Embryonic facial prominence (tissue), 1 donor: ENCODE data around the gene WDR44.
"Not testable (repeated sequence)": the region's sequence is repeated elsewhere in the genome, so short reads cannot be mapped to it uniquely, and the experiment has no call there.

Experiments
- DNase-seq: peaks from one replicate; pipeline ENCODE4 v3.0.0-alpha.2; 2016; ENCODE audit errors: extremely low spot score

WDR44 gene, protein sequence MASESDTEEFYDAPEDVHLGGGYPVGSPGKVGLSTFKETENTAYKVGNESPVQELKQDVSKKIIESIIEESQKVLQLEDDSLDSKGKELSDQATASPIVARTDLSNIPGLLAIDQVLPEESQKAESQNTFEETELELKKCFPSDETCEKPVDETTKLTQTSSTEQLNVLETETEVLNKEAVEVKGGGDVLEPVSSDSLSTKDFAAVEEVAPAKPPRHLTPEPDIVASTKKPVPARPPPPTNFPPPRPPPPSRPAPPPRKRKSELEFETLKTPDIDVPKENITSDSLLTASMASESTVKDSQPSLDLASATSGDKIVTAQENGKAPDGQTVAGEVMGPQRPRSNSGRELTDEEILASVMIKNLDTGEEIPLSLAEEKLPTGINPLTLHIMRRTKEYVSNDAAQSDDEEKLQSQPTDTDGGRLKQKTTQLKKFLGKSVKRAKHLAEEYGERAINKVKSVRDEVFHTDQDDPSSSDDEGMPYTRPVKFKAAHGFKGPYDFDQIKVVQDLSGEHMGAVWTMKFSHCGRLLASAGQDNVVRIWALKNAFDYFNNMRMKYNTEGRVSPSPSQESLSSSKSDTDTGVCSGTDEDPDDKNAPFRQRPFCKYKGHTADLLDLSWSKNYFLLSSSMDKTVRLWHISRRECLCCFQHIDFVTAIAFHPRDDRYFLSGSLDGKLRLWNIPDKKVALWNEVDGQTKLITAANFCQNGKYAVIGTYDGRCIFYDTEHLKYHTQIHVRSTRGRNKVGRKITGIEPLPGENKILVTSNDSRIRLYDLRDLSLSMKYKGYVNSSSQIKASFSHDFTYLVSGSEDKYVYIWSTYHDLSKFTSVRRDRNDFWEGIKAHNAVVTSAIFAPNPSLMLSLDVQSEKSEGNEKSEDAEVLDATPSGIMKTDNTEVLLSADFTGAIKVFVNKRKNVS

DNA sequence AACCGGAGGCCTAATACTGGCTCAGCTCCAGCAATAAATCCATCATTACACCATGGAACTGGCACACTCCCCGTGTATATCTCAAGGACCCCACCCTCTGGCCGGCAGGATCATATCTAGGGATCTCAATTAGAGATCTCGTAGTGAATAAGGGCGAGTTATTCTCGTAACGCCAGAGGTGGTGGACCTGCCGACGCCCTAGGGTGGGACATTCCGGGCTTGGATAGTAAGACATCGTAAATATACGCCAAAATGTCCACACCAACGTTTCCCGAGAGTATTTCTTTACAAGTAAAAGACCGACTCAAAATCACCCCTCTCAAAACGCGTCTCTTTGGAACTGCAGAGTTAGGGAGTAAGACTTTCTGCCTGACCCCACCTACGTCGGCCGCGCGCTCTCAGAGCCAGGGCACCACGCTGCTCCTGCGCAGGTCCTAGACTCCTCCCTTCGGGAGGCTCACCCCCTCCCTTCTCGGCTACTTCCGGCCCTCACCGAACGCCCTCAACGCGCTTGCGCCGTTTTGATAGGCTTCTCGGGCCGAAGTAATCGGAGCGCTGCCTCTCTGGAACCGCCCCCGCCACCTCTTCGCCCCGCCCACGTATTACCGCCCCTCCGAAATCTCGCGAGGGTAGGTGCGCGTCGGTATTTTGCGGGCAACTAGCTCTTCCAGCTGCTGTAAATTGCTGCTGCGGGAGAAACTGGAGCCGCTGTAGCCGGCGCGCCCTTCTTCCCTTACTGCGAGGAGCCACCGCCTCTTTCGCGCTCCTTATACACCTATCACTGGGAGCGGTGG is at the start of gene WDR44:
WDR44 (plus strand) TSS at position 643 of the 794 bp plus-strand sequence. CDS start 398 bp downstream, outside the sequence.
- peak; percentile 91 for DNase-seq

DNA sequence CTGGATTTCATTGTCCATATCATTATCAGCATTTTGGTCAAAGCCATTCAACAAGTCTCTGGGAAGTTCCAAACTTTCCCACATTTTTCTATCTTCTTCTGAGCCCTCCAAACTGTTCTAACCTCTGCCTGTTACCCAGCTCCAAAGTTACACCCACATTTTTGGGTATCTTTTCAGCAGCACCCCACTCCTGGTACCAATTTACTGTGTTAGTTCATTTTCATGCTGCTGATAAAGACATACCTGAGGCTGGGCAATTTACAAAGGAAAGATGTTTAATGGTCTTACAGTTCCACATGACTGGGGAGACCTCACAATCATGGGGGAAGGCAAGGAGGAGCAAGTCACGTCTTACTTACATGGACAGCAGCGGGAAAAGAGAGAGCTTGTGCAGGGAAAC is 40.1 kb upstream of the WDR44 start:
- not testable (repeated sequence) for DNase-seq

DNA sequence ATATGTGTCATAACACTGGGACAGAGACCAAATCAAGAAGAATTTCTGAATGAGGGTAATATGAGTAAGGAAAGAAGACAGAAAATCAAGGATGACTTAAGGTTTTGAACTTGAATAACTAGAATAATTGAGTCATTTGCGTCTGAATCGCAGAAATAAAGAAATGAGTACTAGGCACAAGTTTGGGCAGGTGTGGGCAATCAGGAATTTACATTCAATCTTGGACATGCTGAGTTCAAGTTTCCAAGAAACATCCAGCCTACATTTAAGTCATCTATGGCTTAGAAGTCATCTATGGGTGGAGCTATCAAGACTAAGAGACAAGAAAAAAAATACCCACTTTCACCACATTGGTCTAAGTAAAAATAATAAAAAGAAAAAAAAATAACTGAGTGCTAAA is 30.4 kb upstream of the WDR44 start:
- DNase-seq, result no peak

DNA sequence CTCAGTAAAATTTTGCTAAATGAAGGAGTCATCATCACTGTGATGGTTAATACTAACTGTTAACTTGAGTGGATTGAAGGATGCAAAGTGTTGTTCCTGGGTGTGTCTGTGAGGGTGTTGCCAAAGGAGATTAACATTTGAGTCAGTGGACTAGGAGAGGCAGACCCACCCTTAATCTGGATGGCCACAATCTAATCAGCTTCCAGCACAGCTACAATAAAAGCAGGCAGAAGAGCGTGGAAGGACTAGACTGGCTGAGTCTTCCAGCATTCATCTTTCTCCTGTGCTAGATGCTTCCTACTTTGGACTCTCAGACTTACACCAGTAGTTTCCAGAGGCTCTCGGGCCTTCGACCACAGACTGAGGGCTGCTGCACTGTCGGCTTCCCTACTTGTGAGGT is 21.3 kb upstream of the WDR44 start:
- no peak for DNase-seq

DNA sequence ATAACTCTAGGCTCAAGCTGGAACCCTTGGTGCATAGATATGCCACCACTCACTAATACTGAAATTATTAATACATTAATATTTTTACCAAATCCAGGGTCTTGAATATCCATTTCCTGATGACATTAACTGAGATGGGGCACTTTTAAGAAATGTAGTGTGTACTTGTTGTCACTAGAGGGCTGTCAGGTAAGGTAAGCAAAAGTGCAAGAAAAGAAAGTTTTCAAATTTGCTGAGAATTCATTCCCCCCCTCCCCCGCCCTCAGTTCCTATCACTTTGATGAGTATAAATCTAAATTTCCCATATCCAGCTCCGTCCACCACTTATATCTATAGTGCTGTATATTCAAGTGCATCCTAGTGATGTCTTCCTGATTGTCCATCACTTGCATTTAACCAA is 20.5 kb upstream of the WDR44 start:
- DNase-seq, result no peak

DNA sequence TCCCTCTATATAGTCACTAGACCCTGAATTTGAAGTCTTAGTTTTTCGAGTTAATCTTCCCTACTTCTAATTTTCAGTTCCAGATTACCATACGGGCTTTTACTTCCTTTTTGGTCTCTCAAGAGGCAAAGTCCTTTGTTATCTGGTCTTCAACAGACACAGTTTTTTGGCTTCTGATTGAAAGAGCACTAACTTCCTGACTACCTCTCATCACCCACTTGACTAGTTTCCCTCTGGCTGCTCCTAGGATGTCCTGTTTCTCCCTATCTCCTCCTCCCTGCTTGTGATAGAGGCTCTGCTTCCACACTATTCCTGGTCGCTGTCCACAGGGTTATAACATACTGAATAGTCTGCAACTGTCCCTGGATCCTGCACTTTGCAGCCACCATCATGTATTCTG is 16.7 kb upstream of the WDR44 start:
- DNase-seq, result no peak

DNA sequence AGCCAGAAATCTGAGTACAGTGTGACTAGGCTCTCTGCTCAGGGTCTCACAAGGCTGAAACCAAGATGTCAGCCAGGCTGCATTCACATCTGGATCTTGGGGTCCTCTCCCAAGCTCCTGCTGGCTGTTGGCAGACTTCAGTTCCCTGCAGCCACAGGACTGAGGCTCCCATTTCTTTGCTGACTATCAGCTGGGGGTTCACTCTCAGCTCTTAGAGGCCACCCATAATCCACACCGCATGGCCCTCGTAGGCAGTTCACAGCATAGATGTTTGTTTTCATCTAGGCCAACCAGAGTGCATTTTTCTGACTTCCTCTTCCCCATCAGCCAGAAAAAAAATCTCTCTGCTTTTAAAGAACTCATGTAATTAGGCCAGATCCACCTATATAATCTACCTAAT is 8.2 kb upstream of the WDR44 start:
- no peak for DNase-seq

DNA sequence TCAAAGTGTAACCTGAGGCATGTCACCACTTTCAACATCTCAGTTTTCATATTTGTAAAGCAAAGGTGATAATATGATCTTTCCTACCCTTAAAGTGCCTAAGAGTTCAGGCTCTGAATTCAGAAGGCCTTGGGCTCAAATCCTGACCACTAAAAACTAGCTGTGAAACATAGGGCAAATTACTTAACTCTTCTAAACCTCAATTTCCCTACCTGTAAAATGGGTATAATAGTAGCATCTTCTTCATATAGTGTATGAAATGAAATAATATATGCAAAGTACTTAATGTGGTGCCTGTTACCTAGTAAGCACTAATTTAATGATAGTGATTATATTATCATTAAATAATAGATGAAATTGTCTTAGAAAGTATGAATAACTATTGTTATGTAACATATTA is 7.0 kb upstream of the WDR44 start:
- no peak for DNase-seq

DNA sequence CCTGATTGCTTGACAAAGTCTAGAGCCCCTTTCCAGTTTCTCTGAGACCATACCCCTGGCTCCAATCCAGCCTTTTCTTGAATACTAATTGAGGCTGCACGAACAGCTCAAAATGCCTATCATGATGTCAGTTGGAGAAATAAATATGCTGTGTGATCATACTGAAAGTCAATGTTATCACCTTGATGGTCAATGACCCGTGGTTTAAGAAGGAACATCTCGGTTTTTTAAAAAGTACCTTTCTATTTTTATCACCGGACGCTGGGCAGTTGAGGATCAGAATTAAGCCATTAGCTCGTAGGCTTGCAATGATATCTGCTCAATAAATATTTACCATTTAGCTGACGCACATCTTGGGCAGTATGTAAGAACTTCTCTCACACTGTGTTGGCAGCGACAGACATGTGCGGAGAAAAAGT is 852 bp upstream of the WDR44 start:
- no peak for DNase-seq

DNA sequence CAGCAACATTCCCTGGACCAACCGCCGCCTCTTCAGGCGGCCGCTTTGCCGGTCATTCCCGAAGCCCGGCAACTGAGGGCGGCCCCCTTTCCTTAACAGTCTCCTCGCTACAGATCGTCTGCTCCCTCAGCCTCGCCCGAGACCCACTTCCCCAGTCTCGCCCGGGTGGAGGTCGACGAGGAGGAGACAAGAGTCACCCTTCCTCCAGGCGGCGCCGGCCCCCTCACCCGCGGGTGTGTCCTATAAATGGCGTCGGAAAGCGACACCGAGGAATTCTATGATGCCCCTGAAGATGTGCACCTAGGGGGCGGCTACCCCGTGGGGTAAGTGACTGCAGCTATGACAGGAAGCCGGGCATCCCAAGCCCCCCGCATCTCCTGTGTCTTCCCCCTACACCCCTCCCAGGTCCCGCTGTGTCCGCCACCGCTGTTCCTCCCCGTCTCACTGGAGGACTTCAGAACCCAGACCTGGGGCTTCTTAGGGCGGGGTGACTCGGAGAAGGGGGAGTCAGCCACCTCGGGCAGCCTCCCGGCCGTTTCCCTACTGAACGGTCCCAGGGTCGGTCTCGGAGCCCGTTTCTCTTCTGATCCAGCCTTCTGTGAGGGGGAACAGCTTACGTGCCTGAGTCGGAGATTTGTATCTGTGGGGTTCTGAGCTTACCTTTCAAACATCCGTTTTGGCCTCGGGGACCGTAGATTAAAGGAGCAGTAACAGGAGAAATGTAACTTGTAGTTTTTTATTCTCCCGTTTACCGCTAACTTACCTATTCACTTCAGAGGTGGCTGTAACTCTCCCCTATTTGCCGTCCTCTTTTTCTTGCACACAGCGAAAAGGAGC is 570 bp downstream of the WDR44 start:
- DNase-seq, result no peak

DNA sequence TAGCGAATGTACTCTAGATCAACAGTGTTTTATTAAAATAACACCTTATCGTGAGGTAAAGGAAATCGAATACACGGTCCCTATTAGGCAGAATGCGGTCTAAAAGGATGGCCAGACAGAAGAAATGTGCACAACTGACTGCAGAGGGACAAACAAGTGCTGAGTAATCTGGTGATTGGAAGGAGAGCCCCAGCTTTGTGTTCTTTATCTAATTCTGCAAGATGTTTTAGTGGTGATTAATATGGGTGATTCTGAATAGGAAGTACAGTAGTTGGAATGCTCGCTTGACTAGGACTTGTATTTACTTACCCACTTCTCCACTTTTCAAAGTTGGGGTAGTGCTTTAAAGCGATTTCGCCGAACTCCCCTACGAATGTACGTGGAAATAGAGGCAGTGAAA is 1.2 kb downstream of the WDR44 start:
- no peak for DNase-seq

DNA sequence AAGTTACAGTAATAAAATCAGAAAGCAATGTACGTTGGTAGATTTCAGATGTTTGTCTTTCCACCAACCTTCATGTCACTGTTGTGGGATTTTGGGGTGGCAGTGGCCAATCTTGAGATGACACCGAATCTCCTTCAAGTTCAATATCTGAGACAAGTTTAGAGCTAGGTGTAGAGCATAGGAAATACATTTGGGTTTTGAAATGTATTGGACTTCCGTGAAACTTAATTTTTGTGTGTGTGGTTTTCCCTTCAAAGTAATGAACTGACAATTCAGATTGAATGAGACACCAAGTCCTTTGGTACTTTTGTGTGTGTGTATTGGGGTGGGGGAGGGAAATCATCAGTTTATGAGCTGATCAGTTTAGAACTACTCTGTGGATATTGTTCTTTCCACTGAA is 1.8 kb downstream of the WDR44 start:
- DNase-seq, result no peak

DNA sequence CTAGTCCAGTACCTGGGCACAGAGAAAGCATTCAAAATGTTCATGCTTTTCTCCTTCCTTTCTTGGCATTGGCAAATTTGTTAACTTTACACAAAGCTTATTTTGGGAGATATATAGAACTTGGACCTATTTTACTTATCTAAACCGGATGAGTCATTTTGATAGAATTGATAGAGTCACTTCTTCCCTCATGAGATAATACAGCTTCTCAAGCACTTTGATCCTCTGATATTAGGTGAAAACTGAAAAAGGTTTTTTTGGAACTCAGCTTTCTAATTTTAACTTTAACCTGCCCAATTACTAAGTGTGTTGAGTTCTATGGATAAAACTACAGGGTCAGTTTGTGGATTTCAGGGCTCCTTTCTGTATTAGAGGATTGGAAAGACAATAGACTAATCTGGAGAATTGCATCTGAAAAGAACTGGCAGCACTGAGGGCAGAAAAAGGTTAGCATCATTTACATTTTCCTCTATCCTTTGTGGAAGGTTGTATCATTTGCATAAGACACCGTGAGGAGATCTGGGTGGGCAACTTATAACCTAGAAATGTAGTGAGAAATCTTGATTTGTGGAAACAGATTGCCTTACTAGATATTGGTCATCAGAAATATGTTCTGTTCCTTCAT is 2.4 kb downstream of the WDR44 start:
- no peak for DNase-seq

DNA sequence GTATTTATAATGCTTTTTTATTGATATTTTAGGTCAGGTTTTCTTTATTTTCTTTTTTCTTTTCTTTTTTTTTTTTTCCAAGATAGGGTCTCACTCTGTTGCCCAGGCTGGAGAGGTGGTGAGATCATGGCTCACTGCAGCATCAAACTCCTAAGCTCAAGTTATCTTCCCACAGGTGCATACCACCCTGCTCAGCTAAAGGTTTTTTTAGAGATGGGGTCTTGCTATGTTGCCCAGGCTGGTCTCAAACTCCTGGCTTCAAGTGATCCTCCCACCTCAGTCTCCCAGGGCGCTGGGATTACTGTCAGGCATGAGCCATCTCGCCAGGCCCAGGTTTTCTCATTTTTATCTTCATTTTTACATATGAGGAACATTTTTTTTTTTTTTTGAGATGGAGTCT is 3.3 kb downstream of the WDR44 start:
- DNase-seq, result no peak

DNA sequence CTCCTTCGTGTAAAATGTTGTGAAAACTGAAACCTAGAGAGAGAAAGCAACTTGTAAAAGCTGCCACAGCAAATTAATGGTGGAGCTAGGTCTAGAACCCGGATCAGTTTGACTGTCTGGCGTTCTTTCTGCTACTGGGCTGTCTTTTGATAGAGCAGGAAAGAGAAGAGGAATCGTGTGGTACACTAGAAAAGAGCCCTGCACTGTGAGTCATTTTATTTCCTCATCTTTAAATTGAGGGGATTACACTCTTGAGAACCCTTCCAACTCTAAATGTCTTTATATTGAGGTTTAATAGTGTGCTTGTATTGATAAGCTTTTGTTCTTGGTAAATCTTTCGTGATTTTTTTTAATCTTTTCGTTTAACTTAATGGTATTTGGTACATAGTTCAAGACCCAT is 4.3 kb downstream of the WDR44 start:
- DNase-seq, result no peak

DNA sequence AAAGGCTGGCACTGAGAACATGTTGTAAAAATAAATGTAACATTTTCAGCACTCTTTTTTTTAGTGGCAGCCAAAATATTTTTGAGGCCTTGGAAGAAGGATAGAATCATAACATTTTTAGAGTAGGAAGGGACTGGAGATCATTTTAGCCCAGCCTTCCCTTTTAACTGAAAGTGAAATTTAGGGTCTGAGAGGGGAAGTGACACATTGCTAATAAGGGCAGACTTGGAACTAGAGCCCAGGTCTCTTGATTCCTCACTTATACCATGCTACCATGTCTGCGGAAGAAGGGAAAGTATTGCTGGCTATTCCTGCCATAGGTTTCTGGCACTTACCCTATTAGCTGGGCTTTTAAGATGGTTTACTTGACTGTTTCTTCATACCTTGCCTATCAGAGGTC is 4.8 kb downstream of the WDR44 start:
- no peak for DNase-seq

DNA sequence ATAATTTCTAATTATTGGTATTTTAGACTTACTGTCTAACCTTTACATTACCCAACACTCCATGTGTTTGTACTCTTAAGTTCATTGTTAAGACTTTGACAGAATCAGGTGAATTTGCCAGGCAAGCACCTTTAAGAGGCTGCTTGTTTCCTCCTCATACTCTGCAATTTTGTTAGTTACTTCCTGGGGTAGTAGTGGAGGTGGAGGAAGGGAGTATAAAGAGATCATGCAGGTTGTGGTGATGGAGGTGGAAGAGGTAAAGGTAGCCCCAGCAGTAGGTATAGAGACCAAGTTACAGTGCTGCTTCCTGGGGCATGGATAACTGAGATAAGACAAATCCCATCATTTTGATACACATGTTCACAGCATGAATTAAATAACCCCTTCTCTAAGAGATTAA is 6.7 kb downstream of the WDR44 start:
- DNase-seq, result no peak

DNA sequence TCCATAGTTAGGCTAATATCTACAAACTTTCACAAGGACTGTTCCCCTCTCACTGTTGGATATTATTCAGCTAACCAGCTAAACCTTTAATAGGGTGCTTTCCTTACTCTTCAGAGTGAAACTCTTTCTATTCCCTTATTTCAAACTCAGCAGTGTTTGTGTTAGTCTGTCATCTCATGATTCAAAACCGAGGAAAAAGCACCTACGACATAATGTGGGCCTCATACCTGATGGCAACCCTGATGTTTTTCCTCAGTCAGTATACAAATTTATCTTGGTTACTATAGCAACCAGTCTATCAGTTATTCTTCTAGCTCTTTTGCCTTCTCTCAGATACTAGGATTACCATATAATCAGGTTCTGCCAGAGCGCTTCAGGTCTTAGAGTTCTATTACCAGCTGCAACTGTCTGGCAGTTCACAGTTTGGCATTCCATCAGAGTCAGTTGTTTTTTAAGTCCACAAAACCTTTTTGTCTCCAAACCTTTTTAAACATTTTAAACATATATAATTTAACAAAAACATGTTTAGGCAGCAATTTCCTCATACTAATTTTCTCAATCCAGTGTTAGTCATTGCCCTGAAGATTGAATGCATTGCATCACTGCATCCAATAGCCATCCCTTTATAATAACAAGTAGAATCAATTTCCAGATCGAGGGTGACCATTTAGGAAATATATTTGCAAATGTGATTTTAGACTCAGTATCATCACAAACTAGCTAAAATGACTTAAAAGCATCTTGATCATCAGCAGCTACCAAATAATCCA is 7.4 kb downstream of the WDR44 start:
- no peak for DNase-seq

DNA sequence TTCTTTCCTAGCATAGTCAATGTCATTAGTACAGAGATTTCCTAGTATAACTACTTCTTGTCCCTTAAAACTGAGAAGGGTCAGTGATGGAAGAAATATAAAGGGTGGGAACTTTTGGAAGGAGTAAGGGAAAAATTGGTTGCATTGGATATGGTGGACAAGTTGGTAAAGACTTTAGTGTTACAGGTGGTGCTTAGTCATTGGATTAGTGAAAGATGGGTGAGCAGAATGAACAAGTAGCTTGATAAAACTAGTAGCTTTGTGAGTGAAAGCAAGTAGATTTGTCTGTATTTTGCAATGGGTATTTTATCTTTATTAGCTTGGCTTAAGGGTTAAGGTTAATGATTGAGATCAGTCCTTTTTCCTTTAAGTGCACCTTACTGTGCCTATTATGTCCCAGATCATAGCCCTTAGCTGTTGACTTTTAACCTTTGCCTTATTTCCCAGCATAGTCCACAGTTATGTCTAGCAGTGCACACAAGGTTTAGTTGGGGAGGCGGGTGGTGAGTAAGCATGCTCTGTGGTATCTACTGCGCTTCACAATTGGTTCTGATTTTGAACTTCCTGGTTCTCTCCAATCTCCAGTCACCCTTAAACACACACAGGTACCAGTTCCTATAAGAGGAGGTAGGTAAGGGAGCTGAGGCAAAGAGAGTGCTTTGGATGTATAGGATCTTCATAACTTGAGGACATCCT is 9.5 kb downstream of the WDR44 start:
- no peak for DNase-seq
